Activated CD8-positive, alpha-beta memory T cell treated with anti-CD3 and anti-CD28 coated beads, Interleukin-2, amount 50 U/mL, for 4 hours (primary cell): ENCODE data around the gene MRPL58.
"Not testable (repeated sequence)": the region's sequence is repeated elsewhere in the genome, so short reads cannot be mapped to it uniquely, and the experiment has no call there.

ENCODE experiments used
- DNase-seq: peaks from one replicate; pipeline ENCODE4 v3.0.0-alpha.2; 2020

The MRPL58 gene

GRCh38 chr17:74987909-74988711, 24.4 kb upstream of the MRPL58 start:
- no peak for DNase-seq

GRCh38 chr17:74990581-74991105, 21.8 kb upstream of the MRPL58 start:
- DNase-seq = no peak

- no peak for DNase-seq
Measured at GRCh38 chr17:74992223-74992622, 20.2 kb upstream of the MRPL58 start.

GRCh38 chr17:74994440-74994839, 18.0 kb upstream of the MRPL58 start:
- DNase-seq = no peak

GRCh38 chr17:74995847-74996246, 16.6 kb upstream of the MRPL58 start:
- DNase-seq = no peak

- no peak for DNase-seq
Measured at GRCh38 chr17:74998783-74999182, 13.7 kb upstream of the MRPL58 start.

GRCh38 chr17:74999523-74999922, 12.9 kb upstream of the MRPL58 start:
- DNase-seq = no peak

GRCh38 chr17:75001915-75002843, 10.3 kb upstream of the MRPL58 start:
- DNase-seq = no peak

GRCh38 chr17:75003070-75003956, 9.2 kb upstream of the MRPL58 start:
- no peak for DNase-seq

- DNase-seq = no peak
Measured at GRCh38 chr17:75003957-75004355, 8.5 kb upstream of the MRPL58 start.

- no peak for DNase-seq
Measured at GRCh38 chr17:75004371-75004770, 8.1 kb upstream of the MRPL58 start.

GRCh38 chr17:75005291-75005690, 7.2 kb upstream of the MRPL58 start:
- DNase-seq = no peak

- DNase-seq = not testable (repeated sequence)
Measured at GRCh38 chr17:75006084-75006483, 6.4 kb upstream of the MRPL58 start.

- no peak for DNase-seq
Measured at GRCh38 chr17:75006653-75007052, 5.8 kb upstream of the MRPL58 start.

- no peak for DNase-seq
Measured at GRCh38 chr17:75008373-75008772, 4.1 kb upstream of the MRPL58 start.

GRCh38 chr17:75009139-75009724, 3.2 kb upstream of the MRPL58 start:
- no peak for DNase-seq

- DNase-seq = no peak
Measured at GRCh38 chr17:75010683-75011400, 1.6 kb upstream of the MRPL58 start.

- DNase-seq = no peak
Measured at GRCh38 chr17:75011401-75012095, 922 bp upstream of the MRPL58 start.

GRCh38 chr17:75012096-75012345, 449 bp upstream of the MRPL58 start:
- DNase-seq = no peak

GRCh38 chr17:75013092-75013559, 656 bp downstream of the MRPL58 start:
- no peak for DNase-seq

GRCh38 chr17:75019146-75019545, 6.7 kb downstream of the MRPL58 start:
- no peak for DNase-seq
